Measurements from ENCODE around the gene USP44. TPM values are rescaled to one million over a fixed set of nuclear protein-coding genes. Genes with fewer than 3 reads are reported as not detected.

USP44 gene
- 0.22 and 0.78 TPM in 2 replicates for total RNA-seq

DNA sequence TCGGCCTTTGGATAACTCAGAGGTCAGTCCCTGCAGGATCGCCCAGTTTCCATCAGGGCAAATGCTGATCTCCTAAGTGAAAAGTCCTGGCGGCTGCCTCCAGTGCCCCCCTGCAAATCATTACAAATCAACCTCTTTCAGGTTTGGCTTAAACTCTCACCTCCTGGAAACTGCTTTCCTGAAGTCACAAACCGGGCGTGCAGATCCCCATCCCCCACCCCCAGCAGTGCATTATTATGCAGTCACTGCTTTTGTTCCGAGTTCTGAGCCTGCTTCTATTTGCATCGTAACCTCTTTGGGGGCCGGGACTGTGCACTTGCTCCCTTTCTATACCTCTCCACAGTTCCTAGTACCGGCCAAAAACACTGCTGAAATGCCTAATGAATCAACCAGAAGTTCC is at the start of gene USP44:
USP44 (minus strand) TSS at position 172 of the 400 bp plus-strand sequence. CDS start 17,220 bp downstream, outside the sequence.

DNA sequence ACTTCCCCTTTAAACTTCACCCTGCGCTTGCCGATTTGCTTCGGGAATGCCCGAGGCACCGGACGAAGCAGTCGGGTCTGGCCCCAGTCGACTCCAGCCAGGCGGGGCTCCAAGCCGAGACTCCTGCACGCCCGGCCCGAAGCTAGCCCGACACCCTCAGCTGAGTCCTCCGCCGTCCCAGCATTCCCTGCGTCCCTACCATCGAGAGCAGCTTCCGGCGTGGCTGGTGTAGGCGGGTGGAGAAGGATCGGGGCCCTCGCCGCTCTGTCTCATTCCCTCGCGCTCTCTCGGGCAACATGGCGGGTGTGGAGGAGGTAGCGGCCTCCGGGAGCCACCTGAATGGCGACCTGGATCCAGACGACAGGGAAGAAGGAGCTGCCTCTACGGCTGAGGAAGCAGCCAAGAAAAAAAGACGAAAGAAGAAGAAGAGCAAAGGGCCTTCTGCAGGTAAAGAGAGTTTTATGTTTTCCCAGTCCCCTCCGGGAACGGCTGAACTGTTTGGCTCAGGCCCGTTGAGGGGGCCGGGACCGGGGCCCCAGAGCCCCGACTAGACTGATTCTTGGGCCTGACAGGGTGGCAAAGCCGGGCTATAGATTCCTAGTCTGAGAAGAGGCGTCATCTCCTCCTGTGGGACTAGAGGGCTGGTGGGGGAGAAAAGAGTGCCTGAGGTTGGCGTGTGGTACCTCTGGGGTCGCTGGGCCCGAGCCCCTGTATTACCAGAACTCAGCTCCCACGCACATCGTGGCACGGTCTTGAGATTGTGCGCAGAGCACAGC is 77.2 kb downstream of the USP44 start, which contains the start of gene METAP2:
METAP2 (plus strand) TSS at position 269 of the 776 bp plus-strand sequence; CDS start at position 297, 28 bp downstream.

Other genes starting within 250 kb of the USP44 start
- gene METAP2, start 77.3 kb downstream of the USP44 start, total RNA-seq = 101 and 106 TPM in 2 replicates
- 116 and 160 TPM in 2 replicates for gene NTN4, start 239.3 kb upstream of the USP44 start, total RNA-seq